GM18502 (cell line): ENCODE data around the gene CHST7.

ENCODE experiments used
- ATAC-seq: cut with Tn5 transposase; IDR thresholded peaks from one replicate; pipeline ENCODE4 v1.9.1; 2021; ENCODE audit warnings: mild to moderate bottlenecking; ENCODE audit not compliant: unreplicated experiment, poor library complexity

CHST7 gene

DNA sequence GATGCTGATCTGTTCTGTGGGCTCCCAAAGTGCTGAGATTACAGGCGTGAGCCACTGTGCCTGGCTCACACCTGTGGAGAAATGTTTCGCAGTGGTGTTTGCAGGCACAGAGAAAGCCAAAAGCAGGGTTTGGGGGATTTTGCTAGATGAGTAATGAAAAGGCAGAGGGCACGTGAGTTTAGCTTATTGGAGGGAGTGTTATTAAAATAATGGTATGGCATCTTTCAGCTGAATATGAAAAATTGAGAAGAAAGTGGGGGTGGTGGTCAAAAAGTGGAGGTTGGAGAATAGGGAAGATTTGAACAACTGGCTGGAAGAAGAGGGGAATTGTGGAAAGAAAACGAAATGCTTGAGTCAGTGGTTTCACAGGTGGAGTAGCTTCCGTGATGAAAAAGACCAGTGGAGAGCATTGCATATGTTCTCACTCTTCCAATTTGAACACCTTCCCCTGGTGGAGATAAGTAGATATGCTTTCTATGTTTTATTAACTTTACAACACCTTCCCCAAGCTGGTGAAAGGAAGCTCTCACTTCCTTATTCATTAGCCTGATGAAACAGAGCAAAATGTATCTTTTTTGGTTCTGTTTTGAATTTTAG, 1.1 kb upstream of the CHST7 start:
- peak; percentile 55 for ATAC-seq

DNA sequence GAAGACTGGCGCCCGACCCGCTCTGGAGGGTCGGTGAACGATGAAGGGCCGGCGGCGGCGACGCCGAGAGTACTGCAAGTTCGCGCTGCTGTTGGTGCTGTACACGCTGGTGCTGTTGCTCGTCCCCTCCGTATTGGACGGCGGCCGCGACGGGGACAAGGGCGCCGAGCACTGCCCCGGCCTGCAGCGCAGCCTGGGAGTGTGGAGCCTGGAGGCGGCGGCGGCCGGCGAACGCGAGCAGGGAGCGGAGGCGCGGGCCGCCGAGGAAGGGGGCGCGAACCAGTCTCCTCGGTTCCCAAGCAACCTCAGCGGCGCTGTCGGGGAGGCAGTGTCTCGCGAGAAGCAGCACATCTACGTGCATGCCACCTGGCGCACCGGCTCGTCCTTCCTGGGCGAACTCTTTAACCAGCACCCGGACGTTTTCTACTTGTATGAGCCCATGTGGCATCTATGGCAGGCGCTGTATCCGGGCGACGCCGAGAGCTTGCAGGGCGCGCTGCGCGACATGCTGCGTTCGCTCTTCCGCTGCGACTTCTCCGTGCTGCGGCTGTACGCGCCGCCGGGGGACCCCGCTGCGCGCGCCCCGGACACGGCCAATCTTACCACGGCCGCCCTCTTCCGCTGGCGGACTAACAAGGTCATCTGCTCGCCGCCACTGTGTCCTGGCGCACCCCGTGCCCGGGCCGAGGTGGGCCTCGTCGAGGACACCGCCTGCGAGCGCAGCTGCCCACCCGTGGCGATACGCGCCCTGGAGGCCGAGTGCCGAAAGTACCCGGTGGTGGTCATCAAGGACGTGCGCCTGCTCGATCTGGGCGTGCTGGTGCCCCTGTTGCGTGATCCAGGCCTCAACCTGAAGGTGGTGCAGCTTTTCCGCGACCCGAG, 568 bp downstream of the CHST7 start:
- peak; percentile 32 for ATAC-seq

DNA sequence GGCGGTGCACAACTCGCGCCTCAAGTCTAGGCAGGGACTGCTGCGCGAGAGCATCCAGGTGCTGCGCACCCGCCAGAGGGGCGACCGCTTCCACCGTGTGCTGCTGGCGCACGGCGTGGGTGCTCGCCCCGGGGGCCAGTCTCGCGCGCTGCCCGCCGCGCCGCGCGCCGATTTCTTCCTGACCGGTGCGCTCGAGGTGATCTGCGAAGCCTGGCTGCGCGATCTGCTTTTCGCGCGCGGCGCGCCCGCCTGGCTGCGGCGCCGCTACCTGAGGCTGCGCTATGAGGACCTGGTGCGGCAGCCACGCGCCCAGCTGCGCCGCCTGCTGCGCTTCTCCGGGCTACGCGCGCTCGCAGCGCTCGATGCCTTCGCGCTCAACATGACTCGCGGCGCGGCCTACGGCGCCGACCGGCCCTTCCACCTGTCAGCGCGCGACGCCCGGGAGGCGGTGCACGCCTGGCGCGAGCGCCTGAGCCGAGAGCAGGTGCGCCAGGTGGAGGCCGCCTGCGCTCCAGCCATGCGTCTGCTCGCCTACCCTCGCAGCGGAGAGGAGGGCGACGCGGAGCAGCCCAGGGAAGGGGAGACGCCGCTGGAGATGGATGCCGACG, 1.3 kb downstream of the CHST7 start:
- ATAC-seq = no peak

DNA sequence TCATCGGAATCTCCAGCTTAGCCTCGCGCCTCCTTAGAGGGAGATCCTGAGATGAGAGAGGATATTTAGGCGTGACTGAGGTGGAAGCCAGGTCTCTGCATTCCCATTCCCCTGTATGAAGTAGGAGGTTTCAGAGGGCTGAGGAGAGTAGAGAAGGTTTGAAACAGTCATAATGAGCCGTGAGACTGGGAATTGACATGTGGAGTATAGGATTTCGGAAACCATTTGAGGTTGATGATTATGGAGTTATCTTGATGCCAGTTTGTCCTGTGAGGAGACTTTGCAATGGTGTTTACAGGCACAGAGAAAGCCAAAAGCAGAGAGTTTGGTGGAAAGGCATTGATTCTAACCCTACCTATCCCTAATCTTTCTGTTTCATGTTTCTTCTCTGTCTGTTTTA, 2.0 kb downstream of the CHST7 start:
- ATAC-seq = no peak

DNA sequence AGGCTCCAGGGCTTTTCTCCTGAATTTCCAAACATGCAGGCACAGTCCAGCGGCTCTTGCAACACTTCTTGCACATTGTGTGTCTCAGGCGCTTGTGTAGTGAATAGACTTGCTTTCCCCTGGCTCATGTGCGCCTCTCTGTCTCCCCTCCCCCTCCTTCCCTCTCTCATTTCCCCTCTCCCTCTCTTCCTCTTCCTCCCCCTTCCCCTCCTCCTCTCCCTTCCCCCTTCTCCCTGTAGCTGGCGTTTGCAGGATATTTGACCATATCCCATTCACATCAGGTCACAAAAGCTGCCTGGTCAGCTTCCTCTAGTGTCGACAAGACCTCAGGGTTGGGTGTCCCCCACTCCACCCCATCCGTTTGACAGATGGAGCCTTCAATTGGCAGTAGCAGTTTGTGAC, 2.4 kb downstream of the CHST7 start:
- no peak for ATAC-seq

DNA sequence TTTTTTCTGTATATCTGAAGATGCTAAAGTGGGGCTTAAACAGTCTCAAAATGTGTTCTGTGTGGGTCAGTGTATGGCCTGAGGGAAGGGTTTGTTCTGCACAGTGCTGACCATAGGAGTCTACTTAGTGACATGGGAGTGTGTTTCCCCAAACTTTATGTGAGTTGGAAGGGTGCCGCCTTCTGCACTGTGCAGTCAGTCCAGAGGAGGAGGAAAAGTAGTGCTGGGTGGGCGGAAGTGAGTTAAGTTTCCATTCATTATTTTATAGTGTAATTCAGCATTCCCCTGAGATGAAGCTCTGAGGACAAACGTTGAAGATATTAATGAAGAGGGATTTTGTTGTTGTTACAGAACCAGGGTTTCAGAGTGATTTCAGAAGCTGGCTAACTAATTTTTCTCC, 2.9 kb downstream of the CHST7 start:
- no peak for ATAC-seq

DNA sequence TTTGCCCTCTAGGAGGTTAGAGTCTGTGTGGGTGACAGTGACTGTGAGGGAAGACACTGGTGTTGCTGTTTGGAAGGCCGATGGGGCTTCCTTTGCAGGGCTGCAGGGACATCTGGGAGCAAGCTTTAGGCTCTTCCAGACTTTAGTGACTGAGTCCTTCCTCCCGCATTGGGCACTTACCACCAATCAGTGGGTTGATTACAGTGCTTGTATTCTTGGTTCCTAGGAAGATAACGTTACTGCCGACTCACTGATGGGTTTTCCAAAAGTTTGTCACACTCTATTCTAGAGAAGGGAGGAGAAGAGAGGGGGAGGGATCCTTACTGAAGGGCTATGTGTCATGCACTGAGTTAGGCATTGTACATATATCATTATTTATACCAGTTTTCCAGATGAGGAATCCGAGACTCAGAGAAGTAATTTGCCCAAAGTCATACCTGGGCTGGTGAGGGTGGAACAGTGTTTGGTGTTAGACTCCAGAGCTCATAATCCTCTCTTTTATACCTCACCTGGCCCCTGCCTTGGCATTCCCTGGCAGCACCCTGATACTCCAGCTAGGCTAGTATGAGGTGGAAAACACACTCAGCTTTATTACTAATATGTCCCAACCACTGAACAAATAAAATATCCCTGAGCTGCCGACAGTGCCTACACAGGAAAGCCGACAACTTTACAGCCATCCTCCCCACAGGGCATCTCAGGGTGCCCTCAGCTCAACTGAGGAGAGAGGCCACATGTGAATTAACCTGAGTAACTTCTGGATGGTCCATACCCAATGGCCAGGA, 3.8 kb downstream of the CHST7 start:
- no peak for ATAC-seq

DNA sequence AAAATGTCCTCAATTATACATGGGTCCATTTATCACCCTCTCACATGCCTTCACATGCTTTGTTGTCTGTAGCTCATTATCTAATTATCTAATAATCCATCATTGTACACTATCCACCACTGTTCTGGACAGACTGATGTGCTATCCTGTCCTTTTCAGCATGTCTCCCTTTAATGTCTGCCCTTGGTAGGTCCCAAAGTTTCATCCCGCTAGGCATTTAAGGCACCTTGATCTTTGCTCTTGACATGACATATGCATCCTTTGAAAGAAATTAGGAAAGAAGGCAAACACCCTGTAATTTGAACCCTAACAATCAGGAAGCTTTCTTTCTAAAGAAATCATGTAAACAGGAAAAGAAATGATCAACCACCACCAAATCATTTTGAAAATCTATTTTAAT, 5.7 kb downstream of the CHST7 start:
- no peak for ATAC-seq

DNA sequence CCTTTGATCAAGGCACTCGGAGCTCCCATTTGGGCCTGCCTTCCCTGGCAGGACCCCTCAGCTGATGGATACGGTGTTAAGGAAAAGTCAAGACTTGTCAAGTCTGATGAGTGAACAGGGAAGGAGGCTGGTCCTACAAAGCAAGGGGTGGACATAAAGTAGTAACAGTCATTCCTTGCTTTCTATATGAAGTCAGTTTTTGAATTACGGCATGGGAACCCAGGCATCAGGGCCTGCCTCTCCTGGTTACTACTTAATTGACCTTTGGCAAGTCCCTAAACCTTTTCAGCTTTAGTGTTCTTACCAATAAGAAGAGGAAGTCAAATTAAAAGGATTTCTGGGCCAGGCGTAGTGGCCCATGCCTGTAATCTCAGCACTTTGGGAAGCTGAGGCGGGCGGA, 7.0 kb downstream of the CHST7 start:
- ATAC-seq = no peak

DNA sequence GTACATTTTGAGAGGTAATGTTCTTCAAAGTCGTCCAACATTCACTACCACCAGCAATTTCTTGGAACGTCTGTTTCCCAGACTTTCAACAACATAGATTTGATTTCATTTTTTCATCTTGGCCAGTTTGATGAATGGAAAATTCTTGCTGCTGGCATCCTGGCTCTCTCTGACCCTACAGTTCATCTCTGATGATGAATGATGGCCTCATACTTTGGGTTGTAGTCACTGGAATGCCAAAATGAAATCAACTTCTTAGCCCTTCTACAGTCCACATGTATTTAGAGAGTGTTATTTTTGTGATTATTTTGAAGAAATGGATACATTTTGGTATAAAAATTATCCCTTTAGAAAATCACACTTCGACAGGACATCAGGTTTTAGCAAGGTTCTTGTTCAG, 8.8 kb downstream of the CHST7 start:
- ATAC-seq = no peak

DNA sequence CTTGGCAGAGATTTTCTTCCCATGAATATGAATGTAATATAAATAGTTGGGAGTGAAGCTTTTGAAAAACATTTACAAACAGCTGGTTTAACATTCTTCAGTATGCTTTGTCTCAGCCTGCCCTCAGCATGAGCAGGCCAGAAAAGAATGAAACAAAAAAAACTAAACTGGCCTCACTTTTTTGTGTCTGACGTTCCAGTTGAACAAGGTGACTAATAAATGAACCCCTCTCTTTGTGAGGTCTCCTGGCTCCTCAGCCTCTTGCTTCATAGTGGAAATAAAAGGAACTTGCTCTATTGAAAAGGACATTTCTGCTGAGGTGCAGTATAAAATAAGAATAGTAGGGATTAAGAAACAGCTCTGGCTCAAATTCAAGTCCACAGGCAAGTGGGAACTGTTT, 9.4 kb downstream of the CHST7 start:
- no peak for ATAC-seq

DNA sequence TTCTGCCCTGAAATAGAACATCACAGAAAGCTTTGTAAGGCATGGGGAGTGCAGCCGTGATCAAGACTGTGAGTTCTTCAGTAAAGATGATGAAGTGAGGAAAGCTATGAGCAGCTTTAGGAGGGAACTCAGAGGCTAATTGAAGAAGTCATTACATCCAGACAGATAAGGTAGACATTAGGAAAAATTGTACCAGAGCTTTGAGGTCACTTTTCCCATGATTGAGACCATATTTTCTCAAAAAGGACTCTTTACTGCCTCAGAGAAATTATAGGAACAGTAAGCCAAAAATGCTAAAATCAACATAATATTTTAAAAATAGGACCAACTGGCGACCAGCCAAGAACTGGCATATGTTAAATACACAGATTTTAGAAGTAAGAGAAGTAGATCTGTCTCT, 11.2 kb downstream of the CHST7 start:
- no peak for ATAC-seq

DNA sequence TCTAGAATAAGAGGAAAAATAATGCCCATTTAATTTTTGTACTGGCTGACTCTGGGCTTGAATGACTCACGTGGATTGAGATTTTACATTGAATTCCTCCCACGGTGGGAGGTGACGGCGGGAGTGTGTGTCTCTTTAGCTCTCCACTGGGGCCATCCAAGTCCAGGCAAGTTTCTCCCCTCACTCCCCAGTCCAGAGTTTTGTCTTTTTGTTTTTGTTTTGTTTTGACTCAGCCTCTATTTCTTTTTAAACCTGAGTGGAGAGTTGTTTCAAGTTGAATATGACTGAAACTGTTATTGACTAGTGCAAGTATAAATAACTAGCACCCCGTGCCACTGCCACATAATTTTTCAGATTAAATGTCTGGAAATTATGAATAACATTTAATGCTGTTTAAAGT, 13.6 kb downstream of the CHST7 start:
- ATAC-seq = peak; percentile 70

DNA sequence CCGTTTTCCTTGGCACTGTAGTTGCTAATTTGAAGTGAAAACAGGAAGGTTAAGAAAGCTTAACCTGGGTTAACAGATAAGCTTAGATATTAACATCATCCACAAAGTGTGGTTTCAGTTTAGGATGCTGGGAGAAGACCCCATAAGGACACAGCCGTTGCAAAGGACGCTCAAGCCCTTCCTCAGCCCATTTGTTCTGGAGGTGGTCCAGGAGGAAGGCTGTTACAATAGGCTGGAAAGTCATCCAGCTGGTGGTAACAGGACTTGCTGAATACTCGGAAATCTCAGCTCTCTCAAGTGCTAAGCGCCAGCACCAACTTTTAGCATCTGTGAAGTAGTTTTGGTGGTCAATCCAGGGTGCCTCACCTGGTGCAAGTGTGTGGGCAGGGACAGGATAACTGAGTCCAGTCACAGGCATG, 14.2 kb downstream of the CHST7 start:
- peak; percentile 8 for ATAC-seq

DNA sequence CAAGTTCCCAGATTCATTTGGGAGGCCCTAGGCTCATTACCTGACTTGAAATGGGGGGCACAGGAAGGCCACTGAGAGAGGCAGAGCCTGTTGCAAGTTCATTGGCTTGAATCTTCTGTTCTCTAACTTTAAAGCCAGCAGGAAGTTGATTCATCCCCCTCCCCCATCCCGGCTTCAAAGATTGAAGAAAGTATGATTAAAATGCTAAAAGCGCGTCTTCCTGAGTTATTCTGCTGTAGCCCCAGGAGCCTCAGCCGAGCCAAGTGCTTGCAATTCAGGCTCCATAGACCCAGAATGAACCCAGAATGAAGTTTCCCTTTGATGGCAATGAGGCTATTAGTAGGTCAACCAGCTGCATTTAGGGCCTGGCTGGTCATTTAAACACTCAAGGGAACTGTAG, 14.7 kb downstream of the CHST7 start:
- ATAC-seq = no peak

DNA sequence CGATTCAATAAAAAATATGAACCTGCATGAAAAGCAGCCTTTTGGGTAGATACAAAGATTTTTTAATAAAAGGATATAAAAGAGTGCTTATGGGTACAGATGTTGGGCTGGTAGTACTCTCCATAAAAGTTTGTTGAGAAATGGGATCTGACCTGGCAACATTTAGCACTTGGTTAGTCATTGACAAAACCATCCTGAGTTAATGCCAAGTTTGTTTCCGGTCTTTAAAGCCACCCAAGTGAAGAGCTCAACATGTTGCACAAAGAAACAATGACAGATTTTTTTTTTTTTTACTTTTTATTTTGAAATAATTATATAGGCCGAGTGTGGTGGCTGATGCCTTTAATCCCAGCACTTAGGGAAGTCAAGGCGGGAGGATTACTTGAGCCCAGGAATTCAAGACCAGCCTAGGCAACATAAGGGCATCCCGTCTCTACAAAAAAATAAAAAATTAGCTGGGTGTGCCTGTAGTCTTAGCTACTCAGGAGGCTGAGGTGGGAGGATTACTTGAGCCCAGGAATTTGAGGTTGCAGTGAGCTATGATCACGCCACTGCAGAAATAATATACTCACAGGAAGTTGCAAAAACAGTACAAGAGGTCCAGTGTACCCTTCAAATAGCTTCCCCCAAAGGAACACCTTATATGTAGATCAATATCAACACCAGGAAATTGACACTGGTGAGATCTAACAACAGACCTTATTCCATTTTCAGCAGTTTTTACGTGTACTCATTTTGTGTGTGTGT, 16.6 kb downstream of the CHST7 start:
- ATAC-seq = no peak

DNA sequence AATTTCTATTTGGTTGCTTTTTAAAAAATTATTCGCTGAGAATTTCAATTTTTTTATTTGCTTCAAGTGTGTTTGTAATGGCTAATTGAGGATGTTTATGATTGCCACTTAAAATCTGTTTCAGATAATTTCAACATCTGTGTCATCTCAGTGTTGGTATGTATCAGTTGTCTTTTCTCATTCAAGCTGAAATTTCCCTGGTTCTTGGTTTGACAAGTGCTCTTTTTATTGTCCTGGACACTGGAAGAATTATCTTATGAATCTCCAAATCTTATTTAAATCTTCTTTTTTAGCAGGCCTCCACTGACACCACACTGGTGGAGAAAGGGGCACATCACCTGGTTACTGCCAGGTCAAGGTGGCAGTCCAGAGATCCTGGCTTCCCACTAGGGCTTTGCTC, 21.5 kb downstream of the CHST7 start:
- no peak for ATAC-seq

DNA sequence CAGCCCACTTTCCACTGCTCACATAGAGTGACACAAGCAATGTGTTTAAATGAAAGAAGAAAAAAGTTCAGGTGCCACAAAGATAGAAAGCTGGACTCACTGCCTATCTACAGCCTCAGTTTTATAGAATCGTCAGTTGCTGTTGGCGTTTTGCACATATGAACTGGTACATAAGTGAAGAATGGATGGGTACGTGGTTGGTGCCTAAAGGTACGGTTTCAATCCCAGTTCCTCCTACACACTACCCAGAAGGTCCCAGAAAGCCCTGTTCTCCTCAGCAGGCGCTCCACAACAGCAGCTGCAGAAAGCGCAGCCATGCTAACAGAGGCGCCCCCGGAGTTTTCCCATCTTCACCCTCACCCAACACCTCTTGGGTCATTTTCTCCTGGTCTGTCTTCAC, 23.6 kb downstream of the CHST7 start:
- no peak for ATAC-seq

DNA sequence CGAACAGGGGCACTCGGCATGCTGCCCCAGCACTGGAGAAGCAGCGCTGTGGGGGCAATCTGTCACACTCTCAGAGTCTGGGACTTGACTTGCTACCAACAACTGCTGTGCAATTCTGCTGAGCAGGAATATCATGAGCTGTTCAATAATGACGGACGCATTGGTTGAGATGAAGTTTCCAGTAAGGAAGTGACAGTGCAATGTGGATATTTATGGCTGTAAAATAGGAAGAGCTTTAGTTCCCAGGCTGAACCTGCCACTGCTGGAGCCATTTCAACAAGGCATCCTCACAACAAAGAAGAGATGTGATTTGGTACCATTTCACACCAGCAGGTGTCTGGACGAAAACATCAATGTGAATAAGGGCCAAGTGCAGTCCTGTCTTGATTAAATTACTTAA, 24.2 kb downstream of the CHST7 start:
- ATAC-seq = no peak

DNA sequence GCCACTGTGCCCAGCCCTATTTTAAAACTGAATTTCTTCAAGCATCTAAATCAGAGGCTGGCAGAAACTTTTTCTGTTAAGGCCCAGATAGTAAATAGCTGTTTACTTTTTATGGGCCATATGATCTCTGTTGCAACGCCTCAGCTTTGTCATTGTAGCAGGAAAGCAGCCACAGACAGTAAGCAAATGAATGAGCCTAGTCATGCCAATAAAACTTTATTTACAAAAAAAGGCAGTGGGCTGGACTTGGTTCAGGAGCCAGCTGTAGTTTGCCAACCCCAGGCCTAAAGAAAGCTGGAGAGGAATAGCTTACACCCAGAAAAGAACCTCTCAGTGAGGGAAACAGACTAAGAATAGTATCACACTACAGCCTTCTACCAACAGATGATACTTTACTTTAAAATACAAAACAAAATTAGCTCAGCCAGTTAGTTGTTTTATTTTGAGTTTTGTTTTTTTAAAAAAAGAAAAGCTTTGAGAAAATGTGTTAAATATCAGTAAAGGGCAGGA, 25.5 kb downstream of the CHST7 start:
- no peak for ATAC-seq
